K562 (cell line): Measurements from ENCODE around the gene MELK.

ENCODE experiments used
- ELF1 ChIP-seq: fragments of 200-800 bp; sonication (Bioruptor generic); IDR thresholded peaks from 2 replicates; pipeline ENCODE4 v1.6.1; 2016; ENCODE audit warnings: missing genetic modification characterization, missing compliant biosample characterization
- NFE2 ChIP-seq: IDR thresholded peaks from 2 replicates; pipeline ENCODE4 v1.6.1; 2014; ENCODE audit warnings: antibody characterized with exemption, low read depth
- TF ChIP-seq, protein P1 (sequence below): fragments of 450-650 bp; formaldehyde crosslinking; IDR thresholded peaks from 2 replicates; pipeline ENCODE4 v1.4.0; 2020; ENCODE audit warnings: mild to moderate bottlenecking, moderate library complexity

DNA sequence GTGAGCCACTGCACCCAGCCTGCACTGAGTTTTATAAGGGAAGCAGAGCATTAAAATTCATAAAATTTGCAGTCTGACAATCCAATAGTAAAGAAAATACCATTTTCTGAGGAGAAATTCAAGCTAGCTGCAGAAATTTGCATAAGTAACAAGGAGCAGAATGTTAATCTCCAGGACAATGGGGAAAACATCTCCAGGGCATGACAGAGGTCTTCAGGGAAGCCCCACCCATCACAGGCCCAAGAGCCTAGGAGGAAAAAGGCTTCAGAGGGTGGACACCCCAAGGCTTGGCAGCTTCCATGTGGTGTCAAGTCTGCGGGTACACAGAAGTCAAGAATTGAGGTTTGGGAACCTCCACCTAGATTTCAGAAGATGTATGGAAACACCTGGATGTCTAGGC lies 37.6 kb upstream of the MELK start:
- TF ChIP-seq NFE2, result no peak
- TF ChIP-seq, protein P1, sequence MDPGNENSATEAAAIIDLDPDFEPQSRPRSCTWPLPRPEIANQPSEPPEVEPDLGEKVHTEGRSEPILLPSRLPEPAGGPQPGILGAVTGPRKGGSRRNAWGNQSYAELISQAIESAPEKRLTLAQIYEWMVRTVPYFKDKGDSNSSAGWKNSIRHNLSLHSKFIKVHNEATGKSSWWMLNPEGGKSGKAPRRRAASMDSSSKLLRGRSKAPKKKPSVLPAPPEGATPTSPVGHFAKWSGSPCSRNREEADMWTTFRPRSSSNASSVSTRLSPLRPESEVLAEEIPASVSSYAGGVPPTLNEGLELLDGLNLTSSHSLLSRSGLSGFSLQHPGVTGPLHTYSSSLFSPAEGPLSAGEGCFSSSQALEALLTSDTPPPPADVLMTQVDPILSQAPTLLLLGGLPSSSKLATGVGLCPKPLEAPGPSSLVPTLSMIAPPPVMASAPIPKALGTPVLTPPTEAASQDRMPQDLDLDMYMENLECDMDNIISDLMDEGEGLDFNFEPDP (CRISPR knock-in tag), result no peak
- TF ChIP-seq ELF1 (tag), result no peak
